Keratinocyte (primary cell): ENCODE results near the gene NAA50. TPM values are rescaled to one million over a fixed set of nuclear protein-coding genes. Genes with fewer than 3 reads are reported as not detected.

Source experiments
- DNase-seq: peaks from one replicate; pipeline ENCODE4 v3.0.0-alpha.2; 2011; ENCODE audit warnings: low read depth, missing footprints, low spot score
- FAIRE-seq: peaks from 2 replicates; lab custom pipeline; 2011; peaks lifted over from hg19 to GRCh38; lab: Jason Lieb, UNC
- H2AFZ ChIP-seq: 2 replicates; pipeline ENCODE4 v1.6.0; 2012; ENCODE audit warnings: low read length, control low read depth, inconsistent platforms; ENCODE audit not compliant: control insufficient read depth
- H3K27ac ChIP-seq: 2 replicates; pipeline ENCODE4 v1.5.1; 2011; ENCODE audit warnings: low read length; ENCODE audit not compliant: control insufficient read depth, insufficient read depth
- H3K27me3 ChIP-seq: 3 replicates; pipeline ENCODE4 v1.6.0; 2011; ENCODE audit warnings: low read length; ENCODE audit not compliant: control insufficient read depth, insufficient read depth; ENCODE audit errors: extremely low read depth
- H3K36me3 ChIP-seq, 2 experiments: 2 replicates in 1 of 2; 3 replicates in 1 of 2; pipeline ENCODE4 v1.5.1; 2011; ENCODE audit warnings: low read length in 2 of 2, mild to moderate bottlenecking in 1 of 2; ENCODE audit not compliant: control insufficient read depth in 2 of 2, insufficient read depth in 2 of 2; ENCODE audit errors: extremely low read depth in 1 of 2
- H3K4me1 ChIP-seq: 3 replicates; pipeline ENCODE4 v1.5.1; 2011; ENCODE audit warnings: low read length; ENCODE audit not compliant: control insufficient read depth, insufficient read depth; ENCODE audit errors: extremely low read depth
- H3K4me2 ChIP-seq: 3 replicates; pipeline ENCODE4 v1.6.0; 2011; ENCODE audit warnings: low read depth, low read length; ENCODE audit not compliant: control insufficient read depth, insufficient read depth; ENCODE audit errors: extremely low read depth
- H3K4me3 ChIP-seq, 3 experiments: fragments of 200-600 bp in 1 of 3; sonication (generic) in 1 of 3; 2 replicates in 2 of 3; 3 replicates in 1 of 3; pipeline ENCODE4 v1.5.1; 2011 to 2016; ENCODE audit warnings: low read length in 3 of 3, mild to moderate bottlenecking in 3 of 3, control low read depth in 2 of 3, inconsistent platforms in 1 of 3, low read depth in 1 of 3, mixed read lengths in 1 of 3, mixed run types in 1 of 3, moderate library complexity in 1 of 3; ENCODE audit not compliant: control insufficient read depth in 2 of 3, insufficient read depth in 2 of 3; ENCODE audit errors: extremely low read depth in 1 of 3
- H3K79me2 ChIP-seq: 2 replicates; pipeline ENCODE4 v1.6.0; 2012; ENCODE audit warnings: low read length; ENCODE audit not compliant: control insufficient read depth, insufficient read depth
- H3K9ac ChIP-seq: 3 replicates; pipeline ENCODE4 v1.6.0; 2011; ENCODE audit warnings: low read length; ENCODE audit not compliant: control insufficient read depth, insufficient read depth; ENCODE audit errors: extremely low read depth
- H3K9me1 ChIP-seq: 3 replicates; pipeline ENCODE4 v1.6.0; 2011; ENCODE audit warnings: low read length; ENCODE audit not compliant: control insufficient read depth, insufficient read depth; ENCODE audit errors: extremely low read depth
- H3K9me3 ChIP-seq: 2 replicates; pipeline ENCODE4 v1.5.1; 2012; ENCODE audit warnings: low read depth, low read length; ENCODE audit not compliant: control insufficient read depth
- H4K20me1 ChIP-seq: 3 replicates; pipeline ENCODE4 v1.6.0; 2011; ENCODE audit warnings: low read length; ENCODE audit not compliant: control insufficient read depth, insufficient read depth; ENCODE audit errors: extremely low read depth
- CTCF ChIP-seq, 3 experiments: IDR thresholded peaks in 1 of 3; conservative IDR thresholded peaks in 1 of 3; optimal IDR thresholded peaks in 1 of 3; 2 replicates in 2 of 3; 3 replicates in 1 of 3; pipeline versions ENCODE3 to v1.5.1; 2011; ENCODE audit warnings: low read length in 3 of 3, mild to moderate bottlenecking in 3 of 3, moderate library complexity in 2 of 3, control low read depth in 1 of 3, inconsistent platforms in 1 of 3; ENCODE audit not compliant: insufficient read depth in 2 of 3; ENCODE audit errors: extremely low read depth in 1 of 3
- EZH2 ChIP-seq: IDR thresholded peaks from one replicate; pipeline ENCODE4 v1.6.1; 2012; ENCODE audit warnings: inconsistent platforms, mild to moderate bottlenecking, low read length, moderate library complexity
- dilution Hi-C: fragments of 300-500 bp; cut with MboI; formaldehyde crosslinking; loops from one replicate; pipeline ENCODE4 v1.7.0; 2020; ENCODE audit warnings: low sequenced_read_pairs; ENCODE audit not compliant: extremely low pct_ligation_motif_present
- polyA plus RNA-seq, 5 experiments: library from polyadenylated mRNA; depleted of rRNA in 3 of 5; stranded (reverse) in 3 of 5; stranded (forward) in 1 of 5; unstranded in 1 of 5; fragments of >200 nt; gene quantifications; 1 replicate in 1 of 5; 2 replicates in 3 of 5; 3 replicates in 1 of 5; pipeline versions ENCODE4 v1.2.1 to v1.2.3, GENCODE V29; 2011 to 2012; ENCODE audit warnings: missing spikeins in 2 of 5, low read depth in 1 of 5, low replicate concordance in 1 of 5

The NAA50 gene
- polyA plus RNA-seq, 1 donor (not counting 4 experiments of a cell fraction or from before 2014, with no cell fraction given), result 128 TPM

GRCh38 chr3:113695786-113696645 lies 50.0 kb downstream of the NAA50 start, which contains the start of gene USF3:
Gene USF3 (minus strand): TSS chr3:113696642. CDS start chr3:113674878, 21,764 bp downstream.
- peak within 1 kb of the TSS; percentile 76 for H3K27ac ChIP-seq
- no peaks in the 10 kb centered on the region for H3K9me3 ChIP-seq
- peaks cover 13% of the 10 kb centered on the region for H3K4me1 ChIP-seq
- H3K4me3 ChIP-seq, result peak within 1 kb of the TSS; percentile 85 to 98 (median 92)
- H3K27me3 ChIP-seq, result no peaks in the 10 kb centered on the region
- H4K20me1 ChIP-seq, result no peaks in the 10 kb centered on the region
- no peak for FAIRE-seq
- peak within 1 kb of the TSS; percentile 88 for H3K9ac ChIP-seq
- TF ChIP-seq EZH2, result no peak
- peak in 1 of 3 experiments; percentile 34 for TF ChIP-seq CTCF (optimal IDR thresholded peaks at IDR 0.05 in 1 of 3, IDR thresholded peaks at IDR 0.05 in 1 of 3, conservative IDR thresholded peaks at IDR 0.05 in 1 of 3; ENCODE audit: extremely low read depth in 1 of 3, insufficient read depth in 2 of 3, low read length in 3 of 3)
- dilution Hi-C loops, result no loop called here
- H3K36me3 ChIP-seq, result no peaks in the 10 kb centered on the region
- peaks cover 19% of the 10 kb centered on the region for H3K79me2 ChIP-seq
- no peak for DNase-seq
- H2AFZ ChIP-seq, result peak within 1 kb of the TSS; percentile 100
- H3K9me1 ChIP-seq, result no peaks in the 10 kb centered on the region
- H3K4me2 ChIP-seq, result peak within 1 kb of the TSS; percentile 99

GRCh38 chr3:113695431-113695785 lies 50.6 kb downstream of the NAA50 start:
- Histone ChIP-seq H3K4me2 (peak overlapping the region; percentile 86), H3K27ac (peak overlapping the region; percentile 73), H2AFZ (peak overlapping the region; percentile 87), H3K9ac (peak overlapping the region; percentile 80), H3K36me3 (no peaks in the 10 kb centered on the region), H3K27me3 (no peaks in the 10 kb centered on the region), H3K4me3 (peak overlapping the region; percentile 85 to 91 (median 86)), H3K9me1 (no peaks in the 10 kb centered on the region), H4K20me1 (no peaks in the 10 kb centered on the region), H3K4me1 (peaks cover 13% of the 10 kb centered on the region), H3K79me2 (peaks cover 19% of the 10 kb centered on the region), H3K9me3 (no peaks in the 10 kb centered on the region)
- dilution Hi-C loops, result no loop called here
- FAIRE-seq (peak; percentile 34), DNase-seq (no peak)
- TF ChIP-seq EZH2 (no peak), CTCF (optimal IDR thresholded peaks at IDR 0.05 in 1 of 3, IDR thresholded peaks at IDR 0.05 in 1 of 3, conservative IDR thresholded peaks at IDR 0.05 in 1 of 3; ENCODE audit: extremely low read depth in 1 of 3, insufficient read depth in 2 of 3, low read length in 3 of 3) (no peak)
